Retinal pigment epithelial cell (primary cell): ENCODE results near the gene TRMT11.
"Not testable (repeated sequence)": the region's sequence is repeated elsewhere in the genome, so short reads cannot be mapped to it uniquely, and the experiment has no call there.

Experiments used
- DNase-seq: peaks from one replicate; pipeline ENCODE4 v3.0.0-alpha.2; 2010; ENCODE audit warnings: low read depth
- H3K4me3 ChIP-seq: 2 replicates; pipeline ENCODE4 v1.5.1; 2011; ENCODE audit warnings: mild to moderate bottlenecking, low read length, control low read depth, moderate library complexity
- TF ChIP-seq, protein P1 (sequence below): conservative IDR thresholded peaks from 2 replicates; pipeline ENCODE4 v1.5.1; 2011; ENCODE audit warnings: low read depth, low read length, control low read depth, inconsistent platforms

TRMT11 gene

GRCh38 chr6:125950293-125950692, 36.0 kb upstream of the TRMT11 start:
- DNase-seq = no peak
- TF ChIP-seq, protein P1, sequence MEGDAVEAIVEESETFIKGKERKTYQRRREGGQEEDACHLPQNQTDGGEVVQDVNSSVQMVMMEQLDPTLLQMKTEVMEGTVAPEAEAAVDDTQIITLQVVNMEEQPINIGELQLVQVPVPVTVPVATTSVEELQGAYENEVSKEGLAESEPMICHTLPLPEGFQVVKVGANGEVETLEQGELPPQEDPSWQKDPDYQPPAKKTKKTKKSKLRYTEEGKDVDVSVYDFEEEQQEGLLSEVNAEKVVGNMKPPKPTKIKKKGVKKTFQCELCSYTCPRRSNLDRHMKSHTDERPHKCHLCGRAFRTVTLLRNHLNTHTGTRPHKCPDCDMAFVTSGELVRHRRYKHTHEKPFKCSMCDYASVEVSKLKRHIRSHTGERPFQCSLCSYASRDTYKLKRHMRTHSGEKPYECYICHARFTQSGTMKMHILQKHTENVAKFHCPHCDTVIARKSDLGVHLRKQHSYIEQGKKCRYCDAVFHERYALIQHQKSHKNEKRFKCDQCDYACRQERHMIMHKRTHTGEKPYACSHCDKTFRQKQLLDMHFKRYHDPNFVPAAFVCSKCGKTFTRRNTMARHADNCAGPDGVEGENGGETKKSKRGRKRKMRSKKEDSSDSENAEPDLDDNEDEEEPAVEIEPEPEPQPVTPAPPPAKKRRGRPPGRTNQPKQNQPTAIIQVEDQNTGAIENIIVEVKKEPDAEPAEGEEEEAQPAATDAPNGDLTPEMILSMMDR = no peak
- H3K4me3 ChIP-seq = no peak overlapping the region

DNA sequence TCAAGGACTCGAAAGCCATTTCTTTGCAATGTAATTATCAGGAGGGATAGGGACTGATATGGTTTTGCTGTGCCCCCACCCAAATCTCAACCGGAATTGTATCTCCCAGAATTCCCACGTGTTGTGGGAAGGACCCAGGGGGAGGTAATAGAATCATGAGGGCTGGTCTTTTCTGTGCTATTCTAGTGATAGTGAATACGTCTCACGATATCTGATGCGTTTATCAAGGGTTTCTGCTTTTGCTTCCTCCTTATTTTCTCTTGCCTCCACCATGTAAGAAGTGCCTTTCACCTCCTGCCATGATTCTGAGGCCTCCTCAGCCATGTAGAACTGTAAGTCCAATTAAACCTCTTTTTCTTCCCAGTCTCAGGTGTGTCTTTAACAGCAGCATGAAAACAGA, 35.6 kb upstream of the TRMT11 start:
- DNase-seq, H3K4me3 ChIP-seq: not testable (repeated sequence)

- no peak for DNase-seq
- TF ChIP-seq, protein P1 = no peak
- no peak overlapping the region for H3K4me3 ChIP-seq
Observed at GRCh38 chr6:125951323-125951722, 35.0 kb upstream of the TRMT11 start.

GRCh38 chr6:125952764-125953501, 33.4 kb upstream of the TRMT11 start:
- no peak for DNase-seq
- TF ChIP-seq, protein P1 = peak; percentile 39
- H3K4me3 ChIP-seq = no peak overlapping the region

- TF ChIP-seq, protein P1 = peak; percentile 30
- no peak for DNase-seq
- no peak overlapping the region for H3K4me3 ChIP-seq
Observed at GRCh38 chr6:125953502-125953875, 32.9 kb upstream of the TRMT11 start.

DNA sequence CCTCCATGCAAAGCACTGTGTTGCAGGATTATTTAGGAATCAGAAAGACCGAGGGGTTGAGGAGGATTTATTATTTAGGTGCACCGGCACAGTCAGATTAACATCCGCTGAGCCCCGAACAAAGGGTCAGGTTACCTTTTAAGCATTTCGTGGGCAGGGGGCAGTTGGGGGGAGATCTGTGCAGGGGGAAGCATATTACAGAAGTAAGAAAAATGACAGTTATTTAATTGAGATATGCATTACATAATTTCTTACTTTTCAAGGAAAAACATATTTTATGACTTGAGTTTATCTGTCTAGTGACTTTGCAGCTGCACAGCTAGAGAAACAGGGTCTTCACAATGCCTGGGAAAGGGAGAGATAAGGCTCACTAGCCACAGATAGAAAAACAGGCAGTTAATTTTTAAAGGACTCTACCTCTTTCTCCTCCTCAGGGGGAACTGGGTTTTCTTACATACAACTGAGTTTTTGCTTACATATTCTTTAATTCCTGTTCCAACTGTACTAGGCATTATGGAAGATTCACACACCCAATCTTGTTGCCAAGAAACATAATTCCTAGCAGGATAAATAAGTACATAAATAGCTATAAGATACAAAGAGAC, 31.5 kb upstream of the TRMT11 start:
- TF ChIP-seq, protein P1 = no peak
- DNase-seq = no peak
- no peak overlapping the region for H3K4me3 ChIP-seq

GRCh38 chr6:125955973-125956372, 30.4 kb upstream of the TRMT11 start:
- H3K4me3 ChIP-seq = peak overlapping the region; percentile 87
- TF ChIP-seq, protein P1 = no peak
- no peak for DNase-seq
